Activated T-cell treated with anti-CD3 and anti-CD28 coated beads, Interleukin-2, amount 50 U/mL, for 4 hours (primary cell): ENCODE results near the gene DHX38. TPM values are rescaled to one million over a fixed set of nuclear protein-coding genes. Genes with fewer than 3 reads are reported as not detected.

Source experiments
- ATAC-seq, 2 donors: fragments of 200-7000 bp; cut with Tn5 transposase; one replicate each; pipeline ENCODE4 v1.10.0; 2021
- DNase-seq: peaks from one replicate; pipeline ENCODE4 v3.0.0-alpha.2; 2020
- H3K27me3 Mint-ChIP-seq: one replicate; pipeline ENCODE4 v1.8.0; 2021; ENCODE audit warnings: low read depth, mixed read lengths
- H3K36me3 Mint-ChIP-seq: one replicate; pipeline ENCODE4 v1.8.0; 2022; ENCODE audit warnings: mixed read lengths; ENCODE audit not compliant: insufficient read depth
- H3K4me1 Mint-ChIP-seq: one replicate; pipeline ENCODE4 v1.8.0; 2021; ENCODE audit warnings: low read depth, mixed read lengths
- H3K4me3 Mint-ChIP-seq: one replicate; pipeline ENCODE4 v1.8.0; 2021; ENCODE audit warnings: mild to moderate bottlenecking, moderate library complexity, mixed read lengths
- H3K9me3 Mint-ChIP-seq: one replicate; pipeline ENCODE4 v1.8.0; 2021; ENCODE audit warnings: mixed read lengths
- total RNA-seq, 3 donors: library from RNA; stranded (reverse); gene quantifications; one replicate each; pipeline ENCODE4 v1.2.1, GENCODE V29; 2021

Gene DHX38
- total RNA-seq, 3 donors from 2014 or later: 111 to 128 (median 118) TPM

- no peaks in the 10 kb centered on the region for H3K27me3 Mint-ChIP-seq
- H3K36me3 Mint-ChIP-seq: no peaks in the 10 kb centered on the region
- ATAC-seq (no peak), DNase-seq (no peak)
- no peak overlapping the region for H3K4me3 Mint-ChIP-seq
- H3K4me1 Mint-ChIP-seq: no peaks in the 10 kb centered on the region
- H3K9me3 Mint-ChIP-seq: peaks cover 4% of the 10 kb centered on the region
Observed at GRCh38 chr16:72149676-72150464, 56.2 kb downstream of the DHX38 start.

- H3K36me3 Mint-ChIP-seq: no peaks in the 10 kb centered on the region
- no peak for DNase-seq
- H3K27me3 Mint-ChIP-seq: no peaks in the 10 kb centered on the region
- peaks cover 3% of the 10 kb centered on the region for H3K9me3 Mint-ChIP-seq
- no peak for ATAC-seq
- H3K4me3 Mint-ChIP-seq: no peak overlapping the region
- no peaks in the 10 kb centered on the region for H3K4me1 Mint-ChIP-seq
Observed at GRCh38 chr16:72159386-72159785, 65.7 kb downstream of the DHX38 start.

GRCh38 chr16:72159801-72160200 is 66.2 kb downstream of the DHX38 start:
- no peaks in the 10 kb centered on the region for H3K4me1 Mint-ChIP-seq
- H3K27me3 Mint-ChIP-seq: no peaks in the 10 kb centered on the region
- ATAC-seq (no peak), DNase-seq (no peak)
- no peak overlapping the region for H3K4me3 Mint-ChIP-seq
- H3K36me3 Mint-ChIP-seq: no peaks in the 10 kb centered on the region
- peaks cover 3% of the 10 kb centered on the region for H3K9me3 Mint-ChIP-seq

GRCh38 chr16:72162105-72162692 is 68.6 kb downstream of the DHX38 start:
- Mint-ChIP-seq H3K9me3 (peaks cover 3% of the 10 kb centered on the region), H3K36me3 (no peaks in the 10 kb centered on the region), H3K27me3 (peaks cover 4% of the 10 kb centered on the region), H3K4me3 (no peak overlapping the region), H3K4me1 (no peaks in the 10 kb centered on the region)
- ATAC-seq (no peak), DNase-seq (no peak)

Other genes with a start within 250 kb of the DHX38 start
- gene ATXN1L, start 247.9 kb upstream of the DHX38 start, total RNA-seq: 10 to 100 TPM; 15.3 to 17.3 (median 15.5) TPM
- gene ZNF821, start 209.7 kb upstream of the DHX38 start, total RNA-seq: 1 to 10 TPM; 3.4 to 6.5 (median 4.1) TPM
- gene IST1, start 198.3 kb upstream of the DHX38 start, total RNA-seq: 100 to 1,000 TPM; 149 to 176 (median 158) TPM
- gene PKD1L3, start 93.4 kb upstream of the DHX38 start, total RNA-seq: not detected
- 10 to 100 TPM; 33.4 to 39.0 (median 35.8) TPM for gene DHODH, start 85.1 kb upstream of the DHX38 start, total RNA-seq
- 10 to 100 TPM in 2 of 3 donors, 1 to 10 TPM in 1; 8.2 to 11.8 (median 11.4) TPM for gene HP, start 39.3 kb upstream of the DHX38 start, total RNA-seq
- not detected for gene HPR, start 30.6 kb upstream of the DHX38 start, total RNA-seq
- 10 to 100 TPM; 39.3 to 45.8 (median 39.4) TPM for gene TXNL4B, start 227 bp upstream of the DHX38 start, total RNA-seq
- gene PMFBP1, start 78.3 kb downstream of the DHX38 start, total RNA-seq: under 1 TPM in 2 of 3 donors, not detected in 1; 0.11 to 0.38 TPM